Tibial artery (tissue), 4 donors: ENCODE data around the gene SYNGR1.
A peak's percentile ranks its signal among the peaks of the same experiment; 100 is the strongest.

Experiments
- DNase-seq, 2 donors: peaks; one replicate each; pipeline ENCODE4 v3.0.0-alpha.2; 2019
- H3K27ac ChIP-seq, 2 donors: fragments of 200-600 bp; sonication (generic) in 1 of 2; 1 replicate in 1 of 2; 2 replicates in 1 of 2; pipeline ENCODE4 v1.5.1; 2018 to 2019; ENCODE audit warnings: mild to moderate bottlenecking in 1 of 2
- H3K27me3 ChIP-seq, 2 donors: fragments of 200-600 bp; sonication (generic) in 1 of 2; one replicate each; pipeline versions ENCODE4 v1.5.1 to v1.6.0; 2016 to 2019
- H3K36me3 ChIP-seq, 3 donors: fragments of 200-600 bp; sonication (generic) in 2 of 3; one replicate each; pipeline ENCODE4 v1.5.1; 2016 to 2019; ENCODE audit warnings: mild to moderate bottlenecking in 2 of 3
- H3K4me1 ChIP-seq, 4 donors: fragments of 200-600 bp; sonication (generic) in 2 of 4; 1 replicate in 3 of 4; 2 replicates in 1 of 4; pipeline ENCODE4 v1.5.1; 2016 to 2019
- H3K4me3 ChIP-seq, 2 donors: fragments of 200-600 bp; sonication (generic) in 1 of 2; 1 replicate in 1 of 2; 2 replicates in 1 of 2; pipeline ENCODE4 v1.5.1; 2018 to 2019; ENCODE audit warnings: mild to moderate bottlenecking in 2 of 2
- H3K9me3 ChIP-seq, 3 donors: fragments of 200-600 bp; sonication (generic) in 1 of 3; one replicate each; pipeline ENCODE4 v1.5.1; 2016 to 2019
- intact Hi-C: fragments of 100-400 bp; cut with DNase I; formaldehyde crosslinking; loops from one replicate; pipeline ENCODE4 v1.15.0; 2023; ENCODE audit warnings: low total_unique reads
- TF ChIP-seq, protein P1 (sequence below), 2 experiments: fragments of 200-600 bp in 1 of 2; fragments of 450-650 bp in 1 of 2; IDR thresholded peaks; one replicate each; pipeline ENCODE4 v1.5.1; 2017 to 2019; ENCODE audit warnings: antibody characterized with exemption in 2 of 2, mild to moderate bottlenecking in 1 of 2, moderate library complexity in 1 of 2

Gene SYNGR1

DNA sequence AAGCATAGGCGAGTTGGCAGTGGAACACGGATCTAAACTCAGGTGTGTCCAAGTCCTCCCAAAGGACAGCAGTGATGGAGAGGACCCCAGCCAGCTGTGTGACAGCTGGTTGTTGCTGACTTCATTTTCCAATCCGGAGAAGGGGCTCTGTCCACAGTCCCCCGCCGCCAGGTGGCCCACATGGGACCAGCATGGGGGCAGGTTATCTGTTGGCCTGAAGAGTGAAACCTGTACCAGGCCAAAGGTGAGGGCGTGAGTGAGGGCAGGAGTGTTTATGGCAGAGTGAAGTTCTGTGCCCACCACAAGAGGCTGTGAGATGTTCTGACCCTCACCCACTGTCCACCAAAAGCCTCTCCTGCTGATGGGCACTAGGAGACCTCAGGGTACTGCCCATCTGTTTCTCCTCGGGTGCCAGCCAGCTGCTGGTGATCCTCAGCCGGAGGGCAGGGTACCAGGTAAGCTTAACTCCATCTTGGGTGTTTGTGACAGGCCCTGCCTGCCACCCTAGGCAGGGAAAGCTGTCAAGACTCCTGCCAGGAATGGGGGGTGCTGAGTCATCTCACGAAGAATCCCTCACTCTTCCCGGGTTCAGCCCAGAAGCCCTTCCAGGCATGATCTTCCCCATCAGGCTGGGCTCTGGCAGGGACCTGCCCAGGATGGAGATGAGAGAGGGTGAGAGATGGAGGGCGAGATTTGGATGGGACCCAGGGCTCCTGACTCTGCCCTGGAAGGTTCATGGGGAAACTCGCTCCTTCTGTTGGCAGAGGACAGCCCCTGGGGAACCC, 34.2 kb downstream of the SYNGR1 start:
- H3K27me3 ChIP-seq = peaks cover 0 to 40% of the 10 kb centered on the region in 2 donors
- peaks cover 6 to 10% (median 8%) of the 10 kb centered on the region in 4 donors for H3K4me1 ChIP-seq
- H3K4me3 ChIP-seq = no peak overlapping the region
- DNase-seq = no peak
- no peak overlapping the region for H3K27ac ChIP-seq
- TF ChIP-seq, protein P1, sequence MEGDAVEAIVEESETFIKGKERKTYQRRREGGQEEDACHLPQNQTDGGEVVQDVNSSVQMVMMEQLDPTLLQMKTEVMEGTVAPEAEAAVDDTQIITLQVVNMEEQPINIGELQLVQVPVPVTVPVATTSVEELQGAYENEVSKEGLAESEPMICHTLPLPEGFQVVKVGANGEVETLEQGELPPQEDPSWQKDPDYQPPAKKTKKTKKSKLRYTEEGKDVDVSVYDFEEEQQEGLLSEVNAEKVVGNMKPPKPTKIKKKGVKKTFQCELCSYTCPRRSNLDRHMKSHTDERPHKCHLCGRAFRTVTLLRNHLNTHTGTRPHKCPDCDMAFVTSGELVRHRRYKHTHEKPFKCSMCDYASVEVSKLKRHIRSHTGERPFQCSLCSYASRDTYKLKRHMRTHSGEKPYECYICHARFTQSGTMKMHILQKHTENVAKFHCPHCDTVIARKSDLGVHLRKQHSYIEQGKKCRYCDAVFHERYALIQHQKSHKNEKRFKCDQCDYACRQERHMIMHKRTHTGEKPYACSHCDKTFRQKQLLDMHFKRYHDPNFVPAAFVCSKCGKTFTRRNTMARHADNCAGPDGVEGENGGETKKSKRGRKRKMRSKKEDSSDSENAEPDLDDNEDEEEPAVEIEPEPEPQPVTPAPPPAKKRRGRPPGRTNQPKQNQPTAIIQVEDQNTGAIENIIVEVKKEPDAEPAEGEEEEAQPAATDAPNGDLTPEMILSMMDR (IDR thresholded peaks at IDR 0.05) = no peak
- no peaks in the 10 kb centered on the region for H3K9me3 ChIP-seq
- intact Hi-C loops = no loop called here
- H3K36me3 ChIP-seq = no peaks in the 10 kb centered on the region

- TF ChIP-seq, protein P1 (IDR thresholded peaks at IDR 0.05) = no peak
- Histone ChIP-seq H3K36me3 (no peaks in the 10 kb centered on the region), H3K27ac (no peak overlapping the region), H3K4me3 (no peak overlapping the region), H3K9me3 (no peaks in the 10 kb centered on the region), H3K4me1 (peaks cover 6 to 10% (median 8%) of the 10 kb centered on the region in 4 donors), H3K27me3 (peaks cover 0 to 40% of the 10 kb centered on the region in 2 donors)
- DNase-seq = no peak
- intact Hi-C loops = no loop called here
Measured at GRCh38 chr22:39384750-39385480, 35.1 kb downstream of the SYNGR1 start.

GRCh38 chr22:39388261-39389011, 38.6 kb downstream of the SYNGR1 start:
- peak; percentile 73 to 83 for DNase-seq
- intact Hi-C loops = no loop called here
- H3K27me3 ChIP-seq = peaks cover 0 to 24% of the 10 kb centered on the region in 2 donors
- H3K4me3 ChIP-seq = peak overlapping the region; percentile 47 to 56
- TF ChIP-seq, protein P1 (IDR thresholded peaks at IDR 0.05) = no peak
- peaks cover 6 to 10% (median 8%) of the 10 kb centered on the region in 4 donors for H3K4me1 ChIP-seq
- H3K27ac ChIP-seq = peak overlapping the region in 1 of 2 donors; percentile 24
- no peaks in the 10 kb centered on the region for H3K9me3 ChIP-seq
- H3K36me3 ChIP-seq = no peaks in the 10 kb centered on the region

GRCh38 chr22:39389420-39389819, 39.6 kb downstream of the SYNGR1 start:
- no peaks in the 10 kb centered on the region for H3K9me3 ChIP-seq
- no peak overlapping the region for H3K27ac ChIP-seq

More at GRCh38 chr22:39389420-39389819, 39.6 kb downstream of the SYNGR1 start:
- Histone ChIP-seq H3K4me3 (no peak overlapping the region), H3K36me3 (no peaks in the 10 kb centered on the region), H3K27me3 (peaks cover 0 to 14% of the 10 kb centered on the region in 2 donors), H3K4me1 (peaks cover 6 to 10% (median 8%) of the 10 kb centered on the region in 4 donors)
- DNase-seq = no peak
- intact Hi-C loops = no loop called here
- TF ChIP-seq, protein P1 (IDR thresholded peaks at IDR 0.05) = no peak
